A549 (cell line): ENCODE data around the gene ADCY1.

Experiments used
- CEBPB ChIP-seq, 2 experiments: fragments of >200 bp in 1 of 2; sonication (Bioruptor Twin) in 1 of 2; formaldehyde crosslinking in 1 of 2; IDR thresholded peaks; 2 replicates each; pipeline ENCODE4 v1.6.1; 2012 to 2016
- CHD2 ChIP-seq: fragments of 150-350 bp; IDR thresholded peaks from 2 replicates; pipeline ENCODE4 v1.6.1; 2014; ENCODE audit warnings: low read length; ENCODE audit not compliant: partially characterized antibody
- ELK1 ChIP-seq: fragments of 150-350 bp; IDR thresholded peaks from 2 replicates; pipeline ENCODE4 v1.6.1; 2014; ENCODE audit warnings: low read depth, mild to moderate bottlenecking, low read length
- HOXB5 ChIP-seq: fragments of 250-450 bp; sonication (Bioruptor Pico); IDR thresholded peaks from 2 replicates; pipeline ENCODE4 v1.5.0; 2020; ENCODE audit warnings: mild to moderate bottlenecking, moderate library complexity
- KDM1A ChIP-seq: fragments of 200-600 bp; sonication (generic); IDR thresholded peaks from 2 replicates; pipeline ENCODE4 v1.6.1; 2016; ENCODE audit warnings: low read depth, mild to moderate bottlenecking
- MYC ChIP-seq: IDR thresholded peaks from 2 replicates; pipeline ENCODE4 v1.6.1; 2012; ENCODE audit warnings: mild to moderate bottlenecking, inconsistent platforms, low read length, improper control_type of control experiment, borderline replicate concordance
- NFE2L2 ChIP-seq: fragments of 150-350 bp; conservative IDR thresholded peaks from 2 replicates; pipeline ENCODE4 v1.6.1; 2014; ENCODE audit warnings: low read length
- POLR2A ChIP-seq: IDR thresholded peaks from 2 replicates; pipeline ENCODE4 v1.6.1; 2012; ENCODE audit warnings: mild to moderate bottlenecking, low read length
- RAD21 ChIP-seq, 2 experiments: fragments of >200 bp in 1 of 2; sonication (Bioruptor Twin) in 1 of 2; formaldehyde crosslinking in 1 of 2; IDR thresholded peaks in 1 of 2; conservative IDR thresholded peaks in 1 of 2; 2 replicates in 1 of 2; 3 replicates in 1 of 2; pipeline ENCODE4 v1.6.1; 2012 to 2018; ENCODE audit warnings: inconsistent platforms in 1 of 2
- TF ChIP-seq, protein P1 (sequence below): IDR thresholded peaks from 2 replicates; pipeline ENCODE4 v1.6.1; 2012
- TF ChIP-seq, protein P2 (sequence below): fragments of >200 bp; sonication (Bioruptor Twin); formaldehyde crosslinking; IDR thresholded peaks from 3 replicates; pipeline ENCODE4 v1.5.1; 2016
- TF ChIP-seq, protein P3 (sequence below): fragments of 450-650 bp; IDR thresholded peaks from 2 replicates; pipeline ENCODE4 v1.6.1; 2014; ENCODE audit warnings: antibody characterized with exemption

GRCh38 chr7:45660901-45661211, 86.7 kb downstream of the ADCY1 start:
- TF ChIP-seq, protein P1, sequence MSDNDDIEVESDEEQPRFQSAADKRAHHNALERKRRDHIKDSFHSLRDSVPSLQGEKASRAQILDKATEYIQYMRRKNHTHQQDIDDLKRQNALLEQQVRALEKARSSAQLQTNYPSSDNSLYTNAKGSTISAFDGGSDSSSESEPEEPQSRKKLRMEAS: no peak
- TF ChIP-seq POLR2A: no peak
- TF ChIP-seq, protein P2, sequence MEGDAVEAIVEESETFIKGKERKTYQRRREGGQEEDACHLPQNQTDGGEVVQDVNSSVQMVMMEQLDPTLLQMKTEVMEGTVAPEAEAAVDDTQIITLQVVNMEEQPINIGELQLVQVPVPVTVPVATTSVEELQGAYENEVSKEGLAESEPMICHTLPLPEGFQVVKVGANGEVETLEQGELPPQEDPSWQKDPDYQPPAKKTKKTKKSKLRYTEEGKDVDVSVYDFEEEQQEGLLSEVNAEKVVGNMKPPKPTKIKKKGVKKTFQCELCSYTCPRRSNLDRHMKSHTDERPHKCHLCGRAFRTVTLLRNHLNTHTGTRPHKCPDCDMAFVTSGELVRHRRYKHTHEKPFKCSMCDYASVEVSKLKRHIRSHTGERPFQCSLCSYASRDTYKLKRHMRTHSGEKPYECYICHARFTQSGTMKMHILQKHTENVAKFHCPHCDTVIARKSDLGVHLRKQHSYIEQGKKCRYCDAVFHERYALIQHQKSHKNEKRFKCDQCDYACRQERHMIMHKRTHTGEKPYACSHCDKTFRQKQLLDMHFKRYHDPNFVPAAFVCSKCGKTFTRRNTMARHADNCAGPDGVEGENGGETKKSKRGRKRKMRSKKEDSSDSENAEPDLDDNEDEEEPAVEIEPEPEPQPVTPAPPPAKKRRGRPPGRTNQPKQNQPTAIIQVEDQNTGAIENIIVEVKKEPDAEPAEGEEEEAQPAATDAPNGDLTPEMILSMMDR: no peak
- TF ChIP-seq HOXB5 (CRISPR knock-in tag): no peak
- no peak for TF ChIP-seq CEBPB (IDR thresholded peaks at IDR 0.05)
- TF ChIP-seq MYC: no peak
- no peak for TF ChIP-seq CHD2
- TF ChIP-seq KDM1A: no peak
- TF ChIP-seq, protein P3, sequence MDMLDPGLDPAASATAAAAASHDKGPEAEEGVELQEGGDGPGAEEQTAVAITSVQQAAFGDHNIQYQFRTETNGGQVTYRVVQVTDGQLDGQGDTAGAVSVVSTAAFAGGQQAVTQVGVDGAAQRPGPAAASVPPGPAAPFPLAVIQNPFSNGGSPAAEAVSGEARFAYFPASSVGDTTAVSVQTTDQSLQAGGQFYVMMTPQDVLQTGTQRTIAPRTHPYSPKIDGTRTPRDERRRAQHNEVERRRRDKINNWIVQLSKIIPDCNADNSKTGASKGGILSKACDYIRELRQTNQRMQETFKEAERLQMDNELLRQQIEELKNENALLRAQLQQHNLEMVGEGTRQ: no peak
- TF ChIP-seq RAD21 (conservative IDR thresholded peaks at IDR 0.05 in 1 of 2, IDR thresholded peaks at IDR 0.05 in 1 of 2): no peak
- TF ChIP-seq ELK1: no peak
- TF ChIP-seq NFE2L2: no peak
